ENCODE data around the gene TIMP2.
A peak's percentile ranks its signal among the peaks of the same experiment; 100 is the strongest.
"Not testable (repeated sequence)": the region's sequence is repeated elsewhere in the genome, so short reads cannot be mapped to it uniquely, and the experiment has no call there.

Gene TIMP2

DNA sequence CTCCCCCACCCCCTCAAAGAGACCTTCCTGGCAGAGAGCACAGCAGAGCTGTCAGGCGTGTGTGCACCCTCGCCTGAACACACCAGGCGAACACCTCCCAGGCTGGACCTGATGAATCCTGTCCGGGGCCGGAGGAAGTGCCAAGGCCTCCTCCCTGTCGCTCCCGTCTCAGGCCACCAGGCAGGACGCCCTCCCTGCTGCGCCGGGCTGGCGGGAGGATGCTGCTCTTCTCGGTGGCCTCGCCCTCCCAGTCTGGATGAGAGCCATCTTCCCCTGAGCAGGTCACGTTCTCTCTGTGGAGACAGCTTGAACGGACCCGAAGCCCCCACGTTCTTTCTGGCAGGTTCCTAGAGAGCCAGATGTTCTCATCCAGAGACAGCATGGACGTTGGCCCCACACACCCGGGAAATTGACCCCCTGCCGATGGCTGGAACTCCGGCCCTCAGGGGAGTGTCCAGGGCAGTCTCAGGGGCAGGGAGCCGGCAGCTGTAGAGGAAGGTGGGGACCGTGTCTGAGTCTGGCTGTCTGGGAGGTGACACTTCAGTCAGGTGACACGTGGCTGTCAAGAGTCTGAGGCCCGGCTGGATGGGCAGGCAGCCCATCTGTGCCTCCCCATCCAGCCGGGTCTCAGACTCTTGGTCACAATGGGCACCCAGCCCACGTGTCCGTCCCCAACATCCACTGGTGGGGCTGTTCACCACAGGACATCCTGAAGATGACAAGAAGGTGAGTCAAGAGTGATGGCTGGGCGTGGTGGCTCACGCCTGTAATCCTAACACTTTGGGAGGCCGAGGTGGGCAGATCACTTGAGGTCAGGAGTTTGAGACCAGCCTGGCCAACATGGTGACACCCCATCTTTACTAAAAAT lies 5.0 kb upstream of the TIMP2 start:
- no peak for DNase-seq (ENCODE audit: low spot score)

DNA sequence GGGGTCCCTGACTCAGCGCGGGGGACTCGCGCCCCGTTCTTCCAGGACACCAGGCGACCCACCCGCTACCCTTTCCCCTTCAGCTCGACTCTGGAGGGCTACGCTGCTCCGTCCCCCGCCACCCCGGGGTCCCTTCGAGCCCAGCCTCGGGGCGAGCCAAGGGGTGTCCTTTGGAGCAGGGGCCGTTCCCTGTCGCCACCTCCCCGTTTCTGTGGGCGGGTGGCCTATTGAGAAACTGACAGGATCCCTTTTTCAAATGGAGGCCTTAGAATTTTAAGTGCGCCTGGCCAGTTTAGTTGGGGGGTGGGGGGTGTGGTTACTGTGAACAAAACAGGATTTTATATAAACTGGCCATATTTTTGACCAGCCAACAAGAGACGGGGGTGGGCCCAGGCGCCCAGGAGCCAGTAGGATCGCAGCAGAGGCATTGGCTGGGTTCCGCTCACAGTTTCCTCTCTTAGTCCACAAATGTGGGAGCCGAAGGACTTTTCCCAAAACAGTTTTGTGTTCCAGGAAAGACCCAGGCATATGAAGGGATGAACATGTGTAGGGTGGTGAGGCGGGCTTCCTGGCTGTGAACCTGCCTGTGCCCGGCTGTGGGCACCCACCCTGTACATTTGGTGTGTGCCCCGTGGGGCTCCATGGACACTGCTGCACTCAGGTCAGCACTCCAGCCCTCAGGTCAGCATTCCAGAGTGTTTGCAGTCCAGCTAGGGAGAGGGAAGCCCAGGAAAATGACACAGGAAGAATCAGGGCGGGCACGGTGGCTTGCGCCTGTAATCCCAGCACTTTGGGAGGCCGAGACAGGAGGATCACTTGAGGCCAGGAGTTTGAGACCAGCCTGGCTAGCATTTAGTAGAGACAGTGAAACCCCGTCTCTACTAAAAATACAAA lies 722 bp upstream of the TIMP2 start:
- peak; percentile 68 for DNase-seq (ENCODE audit: low spot score)

DNA sequence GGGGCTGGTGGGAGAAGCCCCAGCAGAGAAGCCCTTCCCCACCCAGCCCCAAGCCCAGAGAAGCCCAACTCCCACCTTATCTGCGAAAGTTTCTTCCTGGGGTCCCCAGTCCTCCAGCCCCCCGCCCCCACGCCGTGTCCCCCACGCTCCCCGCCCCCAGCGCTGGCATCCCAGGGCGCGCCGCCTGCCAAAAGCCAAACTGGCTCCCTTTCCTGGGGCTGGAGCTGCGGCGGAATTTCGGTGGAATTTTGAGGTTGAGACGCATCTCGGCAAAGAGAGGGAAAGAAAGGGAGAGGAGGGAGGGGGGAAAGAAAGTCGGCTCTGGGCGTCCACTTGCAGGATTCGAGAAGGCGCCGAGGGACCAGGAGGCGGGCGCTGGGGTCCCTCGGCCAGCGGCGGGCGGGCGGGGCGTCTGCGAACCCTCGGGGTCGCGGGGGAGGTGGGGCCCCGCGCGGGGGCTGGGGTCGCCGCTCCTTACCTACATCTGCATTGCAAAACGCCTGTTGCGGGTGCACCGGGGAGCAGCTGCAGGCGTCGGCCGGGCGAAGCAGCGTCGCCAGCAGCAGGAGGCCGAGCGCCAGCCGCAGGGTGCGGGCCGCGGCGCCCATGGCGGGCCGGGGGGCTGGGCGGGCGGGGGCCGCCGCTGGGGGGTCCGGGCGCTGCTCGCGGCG lies 571 bp downstream of the TIMP2 start:
- DNase-seq (ENCODE audit: low spot score), result no peak

DNA sequence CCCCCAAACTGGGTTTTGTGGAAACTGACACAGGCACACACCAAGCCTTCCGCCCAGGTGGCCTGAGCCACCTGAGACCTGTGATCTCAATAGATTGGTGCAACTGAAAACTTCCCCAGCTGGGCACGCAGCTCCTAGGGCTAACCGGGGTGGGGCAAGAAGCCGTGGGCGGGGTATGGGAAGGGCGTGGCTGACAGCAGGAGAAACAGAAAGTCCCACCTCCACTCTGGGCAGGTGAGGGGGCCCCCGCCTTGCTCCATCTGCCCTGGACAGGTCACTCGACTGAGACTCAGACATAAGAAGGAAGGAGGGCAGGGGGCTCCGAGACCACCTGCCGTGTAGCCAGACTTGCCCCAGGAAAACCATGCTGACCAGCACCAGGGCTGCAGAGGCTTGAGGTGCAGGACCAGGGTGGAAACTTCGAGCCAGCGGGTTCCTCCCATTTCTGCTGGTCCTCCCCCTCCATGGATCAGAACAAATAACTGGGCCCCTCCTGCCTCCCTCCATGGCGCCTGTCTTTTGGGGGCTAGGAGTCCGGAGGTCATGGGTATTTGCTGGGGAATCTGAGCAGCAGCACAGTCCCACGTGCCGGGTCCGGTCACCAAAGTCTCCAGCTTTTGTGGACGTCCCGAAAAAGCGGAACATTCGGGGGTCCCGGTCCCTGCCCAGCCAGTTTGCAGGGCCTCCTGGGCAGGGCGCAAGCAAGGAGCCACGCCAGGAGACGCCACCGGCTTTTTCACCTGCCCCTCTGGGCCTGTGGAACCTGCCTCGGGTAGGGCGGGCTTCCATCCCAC lies 1.3 kb downstream of the TIMP2 start:
- no peak for DNase-seq (ENCODE audit: low spot score)

DNA sequence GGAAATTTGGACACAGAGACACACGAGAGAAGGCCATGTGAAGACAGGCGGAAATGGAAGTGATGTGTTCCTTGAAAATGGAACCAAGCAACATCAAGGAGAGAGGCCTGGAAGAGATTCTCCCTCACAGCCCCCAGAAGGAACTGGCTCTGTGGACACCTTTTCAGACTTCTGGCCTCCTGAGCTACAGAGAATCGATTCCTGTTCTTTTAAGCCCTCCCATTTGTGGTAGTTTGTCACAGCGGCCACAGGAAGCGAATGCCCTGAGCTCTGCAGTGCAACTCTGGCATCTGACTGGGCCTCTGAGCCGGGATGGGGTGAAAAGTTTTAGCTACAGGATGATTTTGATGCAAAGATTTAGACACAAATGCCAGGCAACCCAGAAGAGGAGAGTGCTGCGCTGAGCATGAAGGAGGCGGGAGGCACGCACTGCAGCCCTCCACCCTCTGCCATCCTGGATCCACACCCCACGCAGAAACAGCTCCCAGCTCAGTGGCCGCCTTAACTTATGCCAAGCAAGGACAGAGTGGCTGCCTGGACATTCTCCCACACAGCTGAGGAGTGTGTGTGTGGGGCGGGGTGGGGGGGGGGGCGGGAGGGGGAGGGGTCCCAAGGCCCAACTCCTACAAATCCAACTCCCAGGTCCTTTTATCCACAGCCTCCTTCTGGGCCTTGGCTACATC lies 2.2 kb downstream of the TIMP2 start:
- DNase-seq (ENCODE audit: low spot score), result peak; percentile 54

DNA sequence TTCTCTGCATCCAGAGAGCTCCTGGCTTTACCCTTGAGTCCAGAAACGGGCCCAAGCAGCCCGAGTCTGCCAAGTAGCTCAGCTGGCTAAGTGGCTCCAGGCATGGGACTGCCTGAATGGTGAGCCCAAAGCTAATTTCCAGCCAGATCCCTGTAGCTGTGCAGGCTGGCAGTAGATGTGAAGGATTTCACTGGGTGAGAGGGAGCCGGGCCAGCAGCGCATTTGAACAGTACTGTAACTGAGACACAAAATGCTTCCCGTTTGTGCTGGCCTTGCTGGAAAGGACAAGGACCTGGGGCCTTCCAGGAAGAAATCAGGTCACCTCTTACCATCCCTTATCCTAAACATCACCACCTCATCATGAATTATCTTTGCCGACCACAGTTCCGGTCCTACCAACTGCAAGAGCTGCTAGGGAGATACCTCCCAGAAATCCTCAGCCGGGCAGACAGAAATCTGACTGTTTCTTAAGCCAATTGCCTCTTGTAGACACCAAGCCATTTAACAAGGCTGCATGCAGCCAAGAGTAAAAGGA lies 3.7 kb downstream of the TIMP2 start:
- peak; percentile 83 for DNase-seq (ENCODE audit: low spot score)

DNA sequence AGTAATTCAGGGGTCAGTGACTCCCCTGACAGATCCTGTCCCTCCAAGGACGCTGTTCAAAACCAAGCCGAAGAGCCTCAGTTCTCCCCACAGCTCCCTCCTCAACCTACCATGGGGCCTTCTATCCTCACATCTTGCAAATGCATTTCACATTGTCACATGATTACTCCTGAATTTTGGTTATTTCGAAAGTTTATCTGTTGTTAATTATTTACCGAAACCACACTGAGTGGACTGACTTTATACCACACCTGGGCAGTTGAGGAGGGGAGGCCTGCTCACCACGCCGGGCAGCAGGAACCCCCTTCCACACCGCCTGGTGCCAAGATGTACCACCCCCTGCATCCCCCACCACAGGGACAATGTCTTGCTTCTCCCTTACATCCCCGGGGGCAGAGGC lies 4.7 kb downstream of the TIMP2 start:
- DNase-seq (ENCODE audit: low spot score), result no peak

DNA sequence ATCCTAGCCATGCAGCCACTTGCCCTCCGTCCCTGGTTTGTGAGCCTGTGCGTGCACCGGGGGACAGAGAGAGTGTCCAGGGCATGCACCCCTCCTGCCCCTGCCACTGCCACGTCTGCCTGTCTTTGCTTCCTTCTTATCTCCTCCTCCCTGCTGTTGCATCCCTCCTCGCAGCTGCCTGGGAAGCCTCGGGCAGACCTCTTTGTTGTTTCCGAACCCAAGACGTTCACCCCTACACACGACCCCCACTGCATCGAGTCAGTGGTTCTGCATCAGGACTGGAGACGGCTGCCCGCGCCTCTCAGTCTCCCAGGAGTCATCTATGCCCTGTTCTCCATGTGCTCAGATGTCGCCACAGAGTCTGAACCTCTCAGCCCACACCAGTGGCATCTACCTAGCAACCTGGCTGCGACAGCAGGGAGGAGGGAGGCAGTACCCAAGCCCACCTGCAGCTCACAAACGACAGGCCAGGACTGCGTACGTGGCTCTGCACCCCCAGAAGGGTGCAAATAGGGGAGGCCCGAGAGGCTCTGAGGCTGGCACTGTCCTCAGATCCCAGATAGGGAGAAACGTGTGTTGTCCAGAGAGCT lies 5.2 kb downstream of the TIMP2 start:
- no peak for DNase-seq (ENCODE audit: low spot score)

DNA sequence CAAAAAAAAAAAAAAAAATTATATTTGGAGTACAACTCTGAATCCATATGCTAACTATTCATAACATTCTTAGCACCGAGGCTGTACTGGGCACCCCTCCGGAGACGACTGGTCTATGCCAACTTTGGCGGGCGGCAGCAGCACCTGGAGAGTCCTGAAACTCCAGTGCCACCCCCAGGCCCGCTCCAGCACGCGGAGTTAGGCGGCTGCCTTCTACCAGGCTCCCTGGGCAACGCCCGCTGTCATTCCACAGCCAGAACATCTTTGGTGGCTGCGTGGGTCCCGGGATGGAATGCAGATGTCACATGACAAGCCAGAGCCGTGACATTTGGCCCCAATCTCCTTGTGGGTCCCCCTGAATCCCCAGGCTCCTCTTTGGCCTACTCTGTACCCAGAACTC lies 6.2 kb downstream of the TIMP2 start:
- no peak for DNase-seq (ENCODE audit: low spot score)

DNA sequence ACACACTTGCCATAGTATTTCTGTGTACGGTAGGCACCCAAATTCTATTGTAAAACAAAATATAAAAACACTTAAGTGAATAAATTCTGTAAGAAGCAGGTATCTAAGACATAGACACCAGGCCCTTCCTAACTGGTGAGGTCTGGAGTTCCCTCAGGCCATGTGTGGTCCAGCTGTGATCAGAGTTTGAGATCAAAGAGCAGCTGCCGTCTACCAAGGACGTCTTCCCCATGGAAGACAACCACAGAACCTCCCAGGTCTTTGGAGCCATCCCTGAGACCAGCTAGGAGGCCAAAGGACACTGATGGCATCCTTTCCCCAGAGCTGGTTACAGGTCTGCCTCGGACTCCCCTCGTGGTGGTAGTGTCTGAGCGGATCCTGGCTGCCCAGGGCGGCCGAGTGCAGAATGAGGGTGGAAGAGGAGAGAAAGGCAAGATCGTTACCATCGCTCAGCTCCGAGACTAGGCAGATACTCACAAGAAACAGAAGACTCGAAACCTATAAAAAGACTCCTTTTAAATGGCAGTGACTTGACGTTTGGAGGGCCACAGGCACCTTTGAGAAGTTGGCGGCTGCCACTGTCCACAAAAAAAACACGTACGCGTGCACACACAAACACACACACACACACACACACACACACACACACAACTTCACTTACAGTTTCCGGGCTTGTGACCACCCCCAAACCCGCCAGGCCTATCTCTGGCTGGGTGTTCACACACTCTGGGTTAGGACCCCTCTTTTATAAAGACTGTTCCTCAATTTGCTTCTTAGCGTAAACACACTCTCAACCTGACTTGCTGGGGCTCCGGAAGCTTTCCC lies 7.5 kb downstream of the TIMP2 start:
- no peak for DNase-seq (ENCODE audit: low spot score)

DNA sequence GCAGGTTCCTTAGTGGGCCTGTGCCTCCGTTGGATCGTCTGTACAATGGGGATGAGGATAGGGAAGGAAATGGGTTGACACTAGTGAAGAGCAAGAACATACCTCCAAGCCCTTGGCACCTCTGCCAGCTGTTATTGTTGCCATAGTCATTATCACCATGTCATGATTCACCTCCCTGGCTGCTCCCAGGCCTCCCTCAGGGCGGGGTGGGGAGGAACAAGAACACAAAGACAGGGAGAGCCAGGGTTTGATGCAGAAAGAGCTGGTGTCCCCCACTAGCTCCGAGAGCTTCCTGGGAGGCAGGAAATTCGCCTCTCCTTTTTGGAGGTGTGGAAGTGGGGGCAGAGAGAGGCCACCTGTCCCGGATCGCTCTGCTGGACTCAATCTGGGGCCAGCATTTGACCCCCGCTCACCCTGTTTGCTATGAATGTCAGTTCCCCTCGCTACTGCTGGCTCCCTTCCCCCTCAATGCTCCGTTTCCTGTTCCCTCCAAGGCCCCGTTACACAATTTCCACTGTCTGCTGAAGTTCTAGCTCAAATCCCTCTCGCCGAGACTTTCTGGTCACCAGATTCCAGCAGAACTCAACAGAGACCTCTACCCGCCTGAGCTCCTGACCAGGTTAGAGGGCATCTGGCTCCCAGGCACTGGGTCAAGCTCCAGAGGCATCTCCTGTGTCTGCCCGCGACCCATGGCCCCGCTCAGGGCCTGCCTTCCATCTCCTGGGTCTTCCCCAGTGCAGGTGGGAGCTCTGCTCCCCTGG lies 9.1 kb downstream of the TIMP2 start:
- DNase-seq (ENCODE audit: low spot score), result no peak

DNA sequence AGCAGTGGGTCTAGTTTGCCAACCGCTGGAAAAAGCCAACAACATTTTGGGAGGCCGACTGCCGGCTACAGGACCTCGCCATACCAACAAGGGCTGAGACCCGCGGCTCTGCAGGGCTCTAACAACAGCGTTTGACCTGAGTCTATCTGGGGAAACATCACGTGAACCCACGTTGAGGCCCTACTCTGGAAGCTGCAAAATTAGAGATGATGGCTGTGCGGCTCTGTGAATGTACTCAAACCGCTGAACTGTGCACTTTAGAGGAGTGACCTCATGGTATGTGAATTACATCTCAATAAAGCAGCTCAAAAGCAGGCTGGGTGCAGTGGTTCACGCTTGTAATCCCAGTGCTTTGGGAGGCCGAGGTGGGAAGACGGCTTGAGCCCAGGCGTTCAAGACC lies 12.1 kb downstream of the TIMP2 start:
- no peak for DNase-seq (ENCODE audit: low spot score)

DNA sequence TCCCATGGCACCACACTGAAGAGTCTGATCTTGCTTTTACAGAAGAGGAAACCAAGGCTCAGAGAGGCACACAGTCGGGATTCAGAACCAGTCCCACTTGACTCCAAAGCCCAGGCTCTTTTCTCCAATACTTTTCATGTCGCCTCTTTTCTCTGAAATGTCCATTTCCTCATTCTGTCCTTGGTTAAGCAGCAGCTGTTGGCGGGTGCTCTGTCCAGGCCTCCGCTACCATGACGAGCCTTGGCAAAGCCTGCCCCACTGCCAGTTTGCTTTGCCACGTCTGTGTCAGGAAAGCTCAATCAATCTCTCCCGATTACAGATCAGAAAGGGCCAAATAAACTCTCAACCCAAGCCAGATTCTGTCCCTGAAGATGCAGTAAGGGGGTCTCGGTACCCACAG lies 13.1 kb downstream of the TIMP2 start:
- no peak for DNase-seq (ENCODE audit: low spot score)

DNA sequence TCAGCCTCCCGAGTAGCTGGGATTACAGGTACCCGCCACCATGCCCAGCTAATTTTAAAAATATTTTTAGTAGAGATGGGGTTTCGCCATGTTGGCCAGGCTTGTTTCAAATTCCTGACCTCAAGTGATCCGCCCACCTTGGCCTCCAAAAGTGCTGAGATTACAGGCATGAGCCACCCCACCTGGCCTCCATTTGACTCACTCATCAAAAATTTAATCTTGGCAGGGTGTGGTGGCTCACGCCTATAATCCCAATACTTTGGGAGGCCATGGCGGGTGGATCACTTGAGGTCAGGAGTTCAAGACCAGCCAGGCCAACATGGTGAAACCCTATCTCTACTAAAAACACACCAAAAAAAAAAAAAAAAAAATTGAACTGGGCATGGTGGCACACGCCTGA lies 13.6 kb downstream of the TIMP2 start:
- not testable (repeated sequence) for DNase-seq (ENCODE audit: low spot score)

DNA sequence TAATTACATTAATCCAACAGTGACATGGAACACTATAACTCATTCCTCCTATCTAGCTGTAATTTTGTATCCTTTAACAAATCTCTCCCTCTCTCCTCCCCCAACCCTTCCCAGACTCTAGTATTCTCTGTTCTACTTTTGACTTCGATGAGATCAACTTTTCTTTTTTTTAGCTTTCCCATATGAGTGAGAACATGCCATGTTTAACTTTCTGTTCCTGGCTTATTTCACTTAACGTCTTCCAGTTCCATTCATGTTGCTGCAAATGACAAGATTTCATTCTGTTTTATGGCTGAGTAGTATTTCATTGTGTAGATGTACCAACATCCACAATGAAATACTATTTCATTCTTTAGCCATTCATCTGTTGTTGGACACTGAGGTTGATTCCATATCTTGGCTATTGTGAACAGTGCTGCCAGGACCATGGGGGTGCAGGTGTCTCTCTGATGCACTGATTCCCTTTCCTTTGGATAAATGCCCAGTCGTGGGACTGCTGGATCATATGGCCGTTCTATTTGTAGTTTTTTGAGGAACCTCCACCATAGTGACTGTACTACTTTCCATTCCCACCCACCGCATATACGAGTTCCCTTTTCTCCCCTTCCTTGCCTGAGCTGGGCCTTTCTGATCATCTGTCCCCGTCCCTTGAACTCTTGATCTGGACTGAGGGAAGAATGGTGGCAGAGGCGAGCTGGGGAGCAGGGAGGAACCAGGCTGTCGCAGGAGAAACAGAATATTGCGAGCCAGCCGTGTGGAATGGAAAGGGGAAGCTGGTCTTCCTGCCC lies 14.5 kb downstream of the TIMP2 start:
- DNase-seq (ENCODE audit: low spot score), result peak; percentile 69

DNA sequence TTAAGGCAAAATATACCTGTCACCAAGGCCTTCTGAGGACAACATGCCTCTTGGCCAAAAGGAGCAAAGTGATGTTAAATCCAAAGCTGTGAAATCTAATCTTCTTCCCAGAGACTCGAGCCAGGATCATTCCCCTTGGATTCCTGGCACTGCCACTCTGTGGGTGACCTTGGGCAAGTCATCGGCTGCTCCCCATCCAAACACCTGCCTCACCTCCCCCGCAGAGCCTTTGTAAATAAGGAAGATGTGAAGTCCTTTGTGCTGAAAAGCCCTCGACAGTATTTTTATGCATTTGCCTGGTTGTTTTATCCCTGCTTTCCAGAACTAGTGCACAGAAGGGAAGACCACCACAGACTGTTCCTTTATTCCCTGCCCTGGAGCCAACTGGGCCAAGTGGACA lies 16.8 kb downstream of the TIMP2 start:
- DNase-seq (ENCODE audit: low spot score), result no peak

DNA sequence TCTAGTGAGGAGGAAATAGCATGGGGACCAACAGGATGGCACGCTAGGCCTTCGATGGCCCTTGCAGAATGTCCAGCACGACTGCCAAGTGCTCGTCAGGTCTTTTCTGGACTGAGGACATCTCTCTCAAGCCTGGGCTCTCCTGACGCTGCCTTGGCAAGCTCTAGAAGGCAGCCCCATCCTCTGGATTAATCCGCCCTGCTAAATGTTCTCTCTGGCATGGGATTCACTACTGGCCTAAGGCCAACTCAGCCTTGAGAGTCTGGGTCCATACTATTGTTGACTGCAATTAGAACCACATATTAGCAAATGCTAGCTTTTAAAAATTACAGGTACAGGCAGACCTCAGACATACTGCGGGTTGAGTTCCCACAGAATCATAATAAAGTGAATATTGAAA lies 19.6 kb downstream of the TIMP2 start:
- DNase-seq (ENCODE audit: low spot score), result no peak

DNA sequence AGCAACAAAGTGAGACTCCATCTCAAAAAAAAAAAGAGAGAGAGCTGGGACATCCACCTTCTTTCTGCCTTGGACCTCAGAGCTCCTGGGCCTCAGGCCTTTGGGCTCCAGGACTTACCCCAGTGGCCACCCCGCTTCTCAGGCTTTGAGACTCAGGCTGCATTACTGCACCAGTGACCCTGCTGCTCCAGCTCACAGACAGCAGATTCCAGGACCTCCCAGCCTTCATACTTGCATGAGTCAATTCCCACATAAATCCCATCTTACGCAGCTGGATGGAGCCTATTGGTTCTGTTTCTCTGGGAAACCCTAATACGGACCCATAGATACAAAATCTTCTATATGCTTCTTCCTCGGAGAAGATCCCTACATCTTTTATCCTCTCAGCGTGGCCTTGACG lies 20.1 kb downstream of the TIMP2 start:
- no peak for DNase-seq (ENCODE audit: low spot score)
